Endothelial cell of umbilical vein (primary cell): Measurements from ENCODE around the gene LRP2BP.

Experiments
- CTCF ChIP-seq, 2 donors: IDR thresholded peaks; 1 replicate in 1 of 2; 2 replicates in 1 of 2; pipeline ENCODE4 v1.5.1; 2011; ENCODE audit warnings: low read length in 2 of 2, mild to moderate bottlenecking in 2 of 2, moderate library complexity in 2 of 2, control low read depth in 1 of 2, inconsistent platforms in 1 of 2, low read depth in 1 of 2; ENCODE audit not compliant: insufficient read depth in 1 of 2; ENCODE audit errors: extremely low read depth in 1 of 2
- GATA2 ChIP-seq: IDR thresholded peaks from 2 replicates; pipeline ENCODE4 v1.7.0; 2011; ENCODE audit warnings: low read depth, mild to moderate bottlenecking, moderate library complexity, mixed read lengths, low read length; ENCODE audit not compliant: insufficient read length, insufficient read depth
- POLR2A ChIP-seq: IDR thresholded peaks from 2 replicates; pipeline ENCODE4 v1.6.1; 2012; ENCODE audit warnings: low read depth, mild to moderate bottlenecking, control low read depth, low read length
- POLR2AphosphoS5 ChIP-seq: IDR thresholded peaks from 2 replicates; pipeline ENCODE4 v1.6.1; 2012; ENCODE audit warnings: low read depth, mild to moderate bottlenecking, control low read depth, low read length, moderate library complexity; ENCODE audit not compliant: insufficient read depth

GRCh38 chr4:185323606-185324005 is 72.1 kb downstream of the LRP2BP start:
- TF ChIP-seq CTCF (IDR thresholded peaks at IDR 0.05; ENCODE audit: extremely low read depth in 1 of 2, insufficient read depth in 1 of 2, low read depth in 1 of 2, low read length in 2 of 2) (no peak), POLR2AphosphoS5 (no peak), GATA2 (no peak), POLR2A (no peak)
